GM23248 (cell line): ENCODE measurements around the gene PSMA7. TPM values are rescaled to one million over a fixed set of nuclear protein-coding genes. Genes with fewer than 3 reads are reported as not detected.

Experiments used
- DNase-seq: peaks from one replicate; pipeline ENCODE4 v3.0.0-alpha.2; 2015
- H2AFZ ChIP-seq: fragments of 200-600 bp; sonication (generic); 2 replicates; pipeline ENCODE4 v1.6.1; 2016; ENCODE audit warnings: antibody characterized with exemption
- H3F3A ChIP-seq: fragments of 200-600 bp; sonication (generic); 2 replicates; pipeline ENCODE4 v1.6.1; 2016; ENCODE audit warnings: mild to moderate bottlenecking, antibody characterized with exemption, mixed run types; ENCODE audit not compliant: insufficient read depth
- H3K27ac ChIP-seq: fragments of 200-600 bp; sonication (generic); 2 replicates; pipeline ENCODE4 v1.5.1; 2016; ENCODE audit warnings: mild to moderate bottlenecking
- H3K27me3 ChIP-seq: fragments of 200-600 bp; sonication (generic); replicated peaks from 2 replicates; pipeline ENCODE4 v1.6.1; 2016; ENCODE audit warnings: mild to moderate bottlenecking; ENCODE audit not compliant: insufficient read depth
- H3K36me3 ChIP-seq: fragments of 200-600 bp; sonication (generic); 2 replicates; pipeline ENCODE4 v1.6.1; 2016; ENCODE audit warnings: low read depth, mild to moderate bottlenecking
- H3K4me1 ChIP-seq: fragments of 200-600 bp; sonication (generic); 2 replicates; pipeline ENCODE4 v1.6.1; 2016; ENCODE audit warnings: mild to moderate bottlenecking; ENCODE audit not compliant: insufficient read depth
- H3K4me2 ChIP-seq: fragments of 200-600 bp; sonication (generic); one replicate; pipeline ENCODE4 v1.6.1; 2016; ENCODE audit warnings: mild to moderate bottlenecking; ENCODE audit not compliant: unreplicated experiment
- H3K4me3 ChIP-seq: fragments of 200-600 bp; sonication (generic); 2 replicates; pipeline ENCODE4 v1.5.1; 2016; ENCODE audit warnings: mild to moderate bottlenecking
- H3K79me2 ChIP-seq: fragments of 200-600 bp; sonication (generic); 2 replicates; pipeline ENCODE4 v1.6.1; 2016; ENCODE audit warnings: mild to moderate bottlenecking; ENCODE audit not compliant: insufficient read depth
- H3K9ac ChIP-seq: fragments of 200-600 bp; sonication (generic); 2 replicates; pipeline ENCODE4 v1.6.1; 2016; ENCODE audit warnings: mild to moderate bottlenecking
- H3K9me2 ChIP-seq: fragments of 200-600 bp; sonication (generic); 2 replicates; pipeline ENCODE4 v1.6.1; 2016; ENCODE audit warnings: mixed run types, mild to moderate bottlenecking, moderate library complexity; ENCODE audit not compliant: insufficient read depth
- H3K9me3 ChIP-seq: fragments of 200-600 bp; sonication (generic); one replicate; pipeline ENCODE4 v1.6.1; 2017; ENCODE audit warnings: low read depth
- H4K20me1 ChIP-seq: fragments of 200-600 bp; sonication (generic); 2 replicates; pipeline ENCODE4 v1.6.0; 2016; ENCODE audit not compliant: insufficient read depth
- EZH2 ChIP-seq: fragments of 200-600 bp; sonication (generic); IDR thresholded peaks from 2 replicates; pipeline ENCODE4 v1.6.1; 2018; ENCODE audit warnings: antibody characterized with exemption, mild to moderate bottlenecking; ENCODE audit not compliant: insufficient read depth, poor library complexity, severe bottlenecking
- EZH2phosphoT487 ChIP-seq: fragments of 200-600 bp; sonication (generic); IDR thresholded peaks from 2 replicates; pipeline ENCODE4 v1.6.1; 2018; ENCODE audit warnings: antibody characterized with exemption, moderate library complexity, mild to moderate bottlenecking, low read depth; ENCODE audit not compliant: insufficient read depth
- WGBS, 2 experiments: methylation state at CpG; one replicate each; pipeline ENCODE4 v1.1.6; 2015 to 2017; ENCODE audit warnings: low lambda C conversion rate in 2 of 2, low coverage in 1 of 2; ENCODE audit errors: missing lambda C conversion rate in 2 of 2; 5-methylcytosine and 5-hydroxymethylcytosine counted together
- in situ Hi-C: fragments of 300-500 bp; cut with MboI; formaldehyde crosslinking; loops from 2 replicates; pipeline ENCODE4 v1.15.0; 2020
- polyA plus RNA-seq: library from polyadenylated mRNA; unstranded; fragments of >200 nt; fragmentation: Nextera tagmentation; extraction: Ambion mirVana; gene quantifications from 2 replicates; pipeline ENCODE4 v1.2.1, GENCODE V29; 2016
- total RNA-seq: library from RNA; depleted of rRNA; stranded (reverse); fragments of >200 nt; shearing (Covaris generic); gene quantifications from 2 replicates; pipeline ENCODE4 v1.2.3, GENCODE V29; 2014; rRNA removed

Gene PSMA7
- total and polyA plus RNA-seq, 2 experiments from 2014 or later: 268 to 488 TPM

DNA sequence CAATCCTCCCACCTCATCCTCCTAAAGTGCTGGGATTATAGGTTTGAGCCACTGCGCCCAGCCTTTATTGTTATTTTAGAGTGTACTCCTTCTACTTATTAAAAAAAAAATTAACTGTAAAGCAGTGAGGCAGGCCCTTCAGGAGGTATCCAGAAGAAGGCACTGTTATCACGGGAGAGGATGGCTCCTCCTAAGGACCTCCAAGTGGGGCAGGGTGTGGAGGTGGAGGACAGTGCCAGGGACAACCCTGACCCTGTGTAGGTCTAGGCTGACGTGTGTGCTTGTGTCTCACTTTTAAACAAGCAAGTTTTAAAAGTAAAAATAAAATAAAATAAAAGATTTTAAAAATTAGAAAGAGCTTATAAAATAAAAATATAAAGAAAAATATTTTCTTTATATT is 53.8 kb downstream of the PSMA7 start:
- Histone ChIP-seq H3K79me2 (no peaks in the 10 kb centered on the region), H3K27me3 (peaks cover 6% of the 10 kb centered on the region; the same call in 1 of the 2 replicates), H3K36me3 (no peaks in the 10 kb centered on the region), H3K4me2 (no peak overlapping the region), H3K9me2 (no peaks in the 10 kb centered on the region), H3K27ac (no peak overlapping the region), H3K9me3 (no peaks in the 10 kb centered on the region), H2AFZ (no peak overlapping the region), H3K9ac (no peak overlapping the region), H3K4me3 (no peak overlapping the region), H3K4me1 (peaks cover 5% of the 10 kb centered on the region; the same call in 1 of the 2 replicates), H3F3A (no peaks in the 10 kb centered on the region), H4K20me1 (no peaks in the 10 kb centered on the region)
- in situ Hi-C loops: no loop called here
- DNase-seq: peak; percentile 7
- no peak for TF ChIP-seq EZH2
- no peak for TF ChIP-seq EZH2phosphoT487
- WGBS, 2 experiments: 34 to 37% methylated on average over 3 of the region's 3 CpGs

DNA sequence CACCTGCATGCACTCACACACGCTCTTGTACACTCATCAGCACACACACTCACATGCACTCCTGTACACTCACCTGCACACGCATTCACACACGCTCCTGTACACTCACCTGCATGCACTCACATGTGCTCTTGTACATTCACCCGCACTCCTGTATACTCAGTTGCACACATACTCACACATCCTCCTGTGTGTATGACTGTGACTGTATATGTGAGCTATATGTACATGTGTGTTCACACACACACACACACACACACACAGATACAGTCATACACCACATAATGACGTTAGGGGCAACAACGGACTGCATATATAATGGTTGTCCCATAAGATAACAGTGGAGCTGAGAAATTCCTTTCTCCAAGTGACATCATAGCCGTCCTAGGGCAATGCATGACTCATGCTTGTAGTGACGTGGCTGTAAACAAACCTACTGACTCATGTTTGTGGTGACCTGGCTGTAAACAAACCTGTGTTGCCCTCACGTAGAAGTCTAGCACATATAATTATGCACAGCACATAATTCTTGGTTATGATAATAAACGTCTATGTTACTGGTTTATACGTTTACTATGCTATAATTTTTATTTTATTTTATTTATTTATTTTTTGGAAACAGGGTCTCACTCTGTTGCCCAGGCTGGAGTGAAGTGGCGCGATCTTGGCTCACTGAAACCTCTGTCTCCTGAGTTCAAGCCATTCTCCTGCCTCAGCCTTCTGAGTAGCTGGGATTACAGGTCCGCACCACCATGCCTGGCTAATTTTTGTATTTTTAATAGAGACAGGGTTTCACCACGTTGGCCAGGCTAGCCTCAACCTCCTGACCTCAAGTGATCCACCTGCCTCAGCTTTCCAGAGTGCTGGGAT is 54.7 kb downstream of the PSMA7 start:
- Histone ChIP-seq H3F3A (no peaks in the 10 kb centered on the region), H3K4me3 (no peak overlapping the region), H2AFZ (no peak overlapping the region), H3K27me3 (peaks cover 6% of the 10 kb centered on the region; the same call in 1 of the 2 replicates), H3K79me2 (no peaks in the 10 kb centered on the region), H4K20me1 (no peaks in the 10 kb centered on the region), H3K9me3 (no peaks in the 10 kb centered on the region), H3K9ac (no peak overlapping the region), H3K4me2 (no peak overlapping the region), H3K36me3 (no peaks in the 10 kb centered on the region), H3K4me1 (peaks cover 5% of the 10 kb centered on the region; the same call in 1 of the 2 replicates), H3K27ac (no peak overlapping the region), H3K9me2 (no peaks in the 10 kb centered on the region)
- peak; percentile 95 for DNase-seq
- TF ChIP-seq EZH2: no peak
- TF ChIP-seq EZH2phosphoT487: no peak
- in situ Hi-C loops: no loop called here
- 49 to 51% methylated on average over 15 of the region's 15 CpGs for WGBS, 2 experiments

DNA sequence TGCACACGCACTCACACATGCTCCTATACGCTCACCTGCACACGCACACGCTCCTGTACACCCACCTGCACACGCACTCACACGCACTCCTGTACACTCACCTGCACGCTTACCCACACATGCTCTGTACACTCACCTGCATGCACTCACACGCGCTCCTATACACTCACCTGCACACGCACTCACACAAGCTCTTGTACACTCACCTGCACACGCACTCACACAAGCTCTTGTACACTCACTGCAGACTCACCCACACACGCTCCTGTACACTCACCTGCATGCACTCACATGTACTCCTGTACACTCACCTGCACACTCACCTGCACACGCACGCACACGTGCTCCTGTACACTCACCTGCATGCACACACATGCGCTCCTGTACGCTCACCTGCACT is 55.6 kb downstream of the PSMA7 start:
- TF ChIP-seq EZH2phosphoT487 (no peak), EZH2 (no peak)
- H3K9me3 ChIP-seq: no peaks in the 10 kb centered on the region
- H2AFZ ChIP-seq: no peak overlapping the region
- no peak overlapping the region for H3K27ac ChIP-seq
- in situ Hi-C loops: no loop called here
- no peak for DNase-seq
- H4K20me1 ChIP-seq: no peaks in the 10 kb centered on the region
- 78 to 84% methylated on average over 16 to 17 of the region's 17 CpGs for WGBS, 2 experiments
- no peak overlapping the region for H3K9ac ChIP-seq
- H3K27me3 ChIP-seq: peaks cover 6% of the 10 kb centered on the region; the same call in 1 of the 2 replicates
- H3F3A ChIP-seq: no peaks in the 10 kb centered on the region
- no peaks in the 10 kb centered on the region for H3K36me3 ChIP-seq
- H3K4me1 ChIP-seq: peaks cover 3% of the 10 kb centered on the region; the same call in 1 of the 2 replicates
- H3K79me2 ChIP-seq: no peaks in the 10 kb centered on the region
- H3K4me2 ChIP-seq: no peak overlapping the region
- H3K9me2 ChIP-seq: no peaks in the 10 kb centered on the region
- H3K4me3 ChIP-seq: no peak overlapping the region

DNA sequence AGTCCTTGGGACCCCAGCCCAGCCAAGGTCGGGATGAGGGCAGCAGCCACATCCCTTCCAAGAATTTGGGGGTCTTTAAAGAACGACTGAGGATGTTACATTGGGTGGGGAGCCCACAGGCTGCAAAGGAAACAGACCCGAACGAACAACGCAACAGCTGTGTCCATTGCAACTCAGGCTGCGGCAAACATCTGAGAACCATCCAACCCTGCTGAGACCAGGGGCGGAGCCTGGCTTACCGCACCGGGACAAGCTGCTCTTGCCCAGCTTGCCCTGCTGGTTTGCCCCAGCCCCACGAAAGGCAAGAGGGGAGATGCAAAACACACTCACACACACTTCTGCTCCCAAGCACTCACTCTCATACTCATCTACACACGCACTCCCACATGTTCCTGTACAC is 56.0 kb downstream of the PSMA7 start:
- DNase-seq: peak; percentile 37
- no peaks in the 10 kb centered on the region for H3K9me3 ChIP-seq
- H3K4me3 ChIP-seq: no peak overlapping the region
- TF ChIP-seq EZH2 (no peak), EZH2phosphoT487 (no peak)
- in situ Hi-C loops: no loop called here
- H3K9me2 ChIP-seq: no peaks in the 10 kb centered on the region
- H3K9ac ChIP-seq: no peak overlapping the region
- no peaks in the 10 kb centered on the region for H3K79me2 ChIP-seq
- no peaks in the 10 kb centered on the region for H3K36me3 ChIP-seq
- peaks cover 3% of the 10 kb centered on the region; the same call in 1 of the 2 replicates for H3K4me1 ChIP-seq
- H3K27me3 ChIP-seq: peaks cover 9% of the 10 kb centered on the region; the same call in 1 of the 2 replicates
- no peak overlapping the region for H2AFZ ChIP-seq
- no peaks in the 10 kb centered on the region for H4K20me1 ChIP-seq
- H3F3A ChIP-seq: no peaks in the 10 kb centered on the region
- no peak overlapping the region for H3K27ac ChIP-seq
- no peak overlapping the region for H3K4me2 ChIP-seq
- WGBS, 2 experiments: 8 to 11% methylated on average over 11 of the region's 11 CpGs

Other genes with a start within 250 kb of the PSMA7 start
- 2.9 and 4.2 TPM in 2 replicates for gene TAF4, start 77.5 kb downstream of the PSMA7 start, total RNA-seq
- gene TAF4, start 77.5 kb downstream of the PSMA7 start, polyA plus RNA-seq: 0.80 and 1.4 TPM in 2 replicates
- gene LSM14B, start 20.9 kb downstream of the PSMA7 start, total RNA-seq: 28.0 and 30.0 TPM in 2 replicates
- 1.0 and 1.3 TPM in 2 replicates for gene LSM14B, start 20.9 kb downstream of the PSMA7 start, polyA plus RNA-seq
- 7.5 and 8.8 TPM in 2 replicates for gene SS18L1, start 375 bp upstream of the PSMA7 start, total RNA-seq
- gene SS18L1, start 375 bp upstream of the PSMA7 start, polyA plus RNA-seq: 1.5 and 2.3 TPM in 2 replicates
- 20.2 and 30.5 TPM in 2 replicates for gene MTG2, start 39.6 kb upstream of the PSMA7 start, total RNA-seq
- gene MTG2, start 39.6 kb upstream of the PSMA7 start, polyA plus RNA-seq: 17.3 and 17.5 TPM in 2 replicates
- not detected in 2 replicates for gene HRH3, start 76.9 kb upstream of the PSMA7 start, total RNA-seq
- not detected in 2 replicates for gene HRH3, start 76.9 kb upstream of the PSMA7 start, polyA plus RNA-seq
- 22.4 and 27.9 TPM in 2 replicates for gene OSBPL2, start 95.1 kb upstream of the PSMA7 start, total RNA-seq
- gene OSBPL2, start 95.1 kb upstream of the PSMA7 start, polyA plus RNA-seq: 22.2 and 24.8 TPM in 2 replicates
- 117 and 138 TPM in 2 replicates for gene ADRM1, start 159.6 kb upstream of the PSMA7 start, total RNA-seq
- gene ADRM1, start 159.6 kb upstream of the PSMA7 start, polyA plus RNA-seq: 162 and 175 TPM in 2 replicates
- gene LAMA5, start 223.9 kb upstream of the PSMA7 start, total RNA-seq: 4.5 and 13.9 TPM in 2 replicates
- 4.3 and 6.0 TPM in 2 replicates for gene LAMA5, start 223.9 kb upstream of the PSMA7 start, polyA plus RNA-seq
- gene RPS21, start 243.7 kb upstream of the PSMA7 start, total RNA-seq: 1,039 and 1,622 TPM in 2 replicates
- gene RPS21, start 243.7 kb upstream of the PSMA7 start, polyA plus RNA-seq: 566 and 639 TPM in 2 replicates